ENCODE data around the gene TNFSF12. TPM values are rescaled to one million over a fixed set of nuclear protein-coding genes. Genes with fewer than 3 reads are reported as not detected.
A peak's percentile ranks its signal among the peaks of the same experiment; 100 is the strongest.

The TNFSF12 gene
- total and polyA plus RNA-seq, 9 of the 15 experiments (the other 6 are each of a cell fraction or from before 2014, with no cell fraction given), result 0.03 to 0.95 (median 0.19) TPM; not detected in 3

GRCh38 chr17:7559320-7560171 lies 10.7 kb downstream of the TNFSF12 start:
- H3K9me1 ChIP-seq (ENCODE audit: control insufficient read depth, insufficient read depth, low read length), result no peaks in the 10 kb centered on the region
- peak overlapping the region; percentile 21 to 34; a peak in 1 of 4 replicates for H3K9ac ChIP-seq (ENCODE audit: insufficient read depth in 1 of 2, low read depth in 2 of 2, low read length in 2 of 2)
- no TSS peak for BruUV-seq (replicated peaks)
- peaks cover 33% of the 10 kb centered on the region for H3K79me2 ChIP-seq (ENCODE audit: control insufficient read depth, insufficient read depth, low read length)
- no peak for DNase-seq (ENCODE audit: extremely low read depth in 1 of 4, low spot score in 3 of 4)
- H3K4me2 ChIP-seq (ENCODE audit: insufficient read depth, low read length), result peak overlapping the region; percentile 98; the same call in 1 of the 2 replicates
- peak overlapping the region; percentile 51; the same call in 1 of the 2 replicates for H2AFZ ChIP-seq (ENCODE audit: low read depth, low read length)
- intact Hi-C loops (cut with micrococcal nuclease), result loop anchor here (2.0 to 5.0 kb wide), 2 partner anchors 75 to 202 kb away; partner anchors contain the start of genes POLR2A and TMEM95
- H3K9me3 ChIP-seq (replicated peaks; ENCODE audit: control insufficient read depth, insufficient read depth, low read depth, low read length), result no peaks in the 10 kb centered on the region
- ChIA-PET POLR2A (interaction anchor here (0.8 to 1.5 kb wide), 8 partner anchors 11 to 74 kb away, joined by 3 to 9 read pairs (median 4); partner anchors contain the start of gene CD68), CTCF (ENCODE audit: low intra/inter-chr PET ratio) (interaction anchor here (1.9 to 2.3 kb wide), 2 partner anchors 45 to 203 kb away, joined by 9 to 16 read pairs; no protein-coding TSS in a partner anchor)
- H3K4me1 ChIP-seq (replicated peaks in 1 of 2; ENCODE audit: control insufficient read depth in 2 of 2, insufficient read depth in 2 of 2, low read length in 2 of 2), result peaks cover 10 to 52% of the 10 kb centered on the region in 2 experiments; a peak in 4 of 5 replicates
- ATAC-seq, result no peak
- H3K27me3 ChIP-seq (ENCODE audit: control insufficient read depth in 2 of 2, insufficient read depth in 2 of 2, low read length in 2 of 2), result no peaks in the 10 kb centered on the region
- no peak for FAIRE-seq
- H3K4me3 ChIP-seq, result no peak overlapping the region
- peaks cover 16% of the 10 kb centered on the region; the same call in 2 of the 3 replicates for H3K36me3 ChIP-seq (ENCODE audit: control insufficient read depth, insufficient read depth, low read length)
- TF ChIP-seq SMAD1 (IDR thresholded peaks at IDR 0.05; ENCODE audit: low read depth, low read length, partially characterized antibody) (no peak), RFX7 (CRISPR knock-in tag; IDR thresholded peaks at IDR 0.05) (no peak), ZBTB34 (CRISPR knock-in tag; IDR thresholded peaks at IDR 0.05) (no peak), ZFX (CRISPR knock-in tag; IDR thresholded peaks at IDR 0.05) (peak; percentile 69), ZC3H8 (IDR thresholded peaks at IDR 0.05) (no peak), PRDM10 (IDR thresholded peaks at IDR 0.05; ENCODE audit: partially characterized antibody) (no peak), ZSCAN32 (CRISPR knock-in tag; IDR thresholded peaks at IDR 0.05) (no peak)
- no peaks in the 10 kb centered on the region for H4K20me1 ChIP-seq (replicated peaks; ENCODE audit: control insufficient read depth, insufficient read depth, low read length)
- WGBS (ENCODE audit: insufficient coverage, low coverage, missing lambda C conversion rate), result 61% methylated on average over 13 of the region's 18 CpGs
- in situ Hi-C loops (cut with MboI), result loop anchor here (10.0 to 25.0 kb wide), 2 partner anchors 205 to 522 kb away; partner anchors contain the start of genes KCTD11, SLC16A11, SLC16A13 and TMEM95
- H3K27ac ChIP-seq (ENCODE audit: extremely low read depth, low read depth, low read length), result no peak overlapping the region
